Activated CD8-positive, alpha-beta memory T cell treated with anti-CD3 and anti-CD28 coated beads for 48 hours (primary cell): ENCODE measurements around the gene CPNE6.

ENCODE experiments used
- DNase-seq, 3 experiments: peaks; one replicate each; pipeline ENCODE4 v3.0.0-alpha.2; 2020; ENCODE audit warnings: low read depth in 2 of 3, low spot score in 2 of 3

The CPNE6 gene

DNA sequence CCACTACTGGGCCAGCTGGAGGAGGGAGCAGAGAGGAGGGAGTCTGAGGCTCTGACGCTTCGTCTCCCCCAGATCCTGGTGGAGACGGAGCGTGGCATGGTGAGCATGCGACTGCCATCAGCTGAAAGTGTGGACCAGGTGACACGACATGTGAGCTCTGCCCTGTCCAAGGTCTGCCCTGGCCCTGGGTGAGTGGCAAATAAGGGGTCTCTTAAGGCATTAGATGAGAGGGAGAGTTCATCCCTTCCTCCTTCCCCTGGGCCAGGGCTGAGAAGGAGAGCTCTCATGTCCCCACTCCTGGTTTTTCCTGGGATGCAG is 17.1 kb upstream of the CPNE6 start:
- DNase-seq, result no peak

DNA sequence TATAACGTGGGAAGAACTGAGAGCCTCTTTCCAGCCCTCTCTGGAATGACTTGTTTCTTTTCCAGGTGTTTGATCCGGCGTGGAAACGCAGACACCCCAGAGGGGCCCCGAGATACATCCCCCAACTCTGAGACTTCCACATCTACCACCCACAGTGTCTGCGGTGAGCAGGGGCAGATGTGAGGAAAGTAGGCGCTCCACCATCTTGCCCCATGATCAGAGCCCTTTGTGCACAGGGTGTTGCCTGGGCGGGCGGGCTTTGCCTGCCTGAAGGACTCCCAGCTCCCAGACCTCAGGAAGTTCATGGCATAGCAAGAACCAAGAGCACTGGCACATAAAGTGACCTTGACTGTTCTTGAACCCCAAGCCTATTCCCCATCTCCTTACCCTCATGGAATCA is 16.7 kb upstream of the CPNE6 start:
- no peak for DNase-seq

- no peak for DNase-seq
These were observed 15.2 kb upstream of the CPNE6 start for GRCh38 chr14:24055971-24056799.

- DNase-seq, result no peak
These were observed 14.6 kb upstream of the CPNE6 start for GRCh38 chr14:24056800-24057184.

DNA sequence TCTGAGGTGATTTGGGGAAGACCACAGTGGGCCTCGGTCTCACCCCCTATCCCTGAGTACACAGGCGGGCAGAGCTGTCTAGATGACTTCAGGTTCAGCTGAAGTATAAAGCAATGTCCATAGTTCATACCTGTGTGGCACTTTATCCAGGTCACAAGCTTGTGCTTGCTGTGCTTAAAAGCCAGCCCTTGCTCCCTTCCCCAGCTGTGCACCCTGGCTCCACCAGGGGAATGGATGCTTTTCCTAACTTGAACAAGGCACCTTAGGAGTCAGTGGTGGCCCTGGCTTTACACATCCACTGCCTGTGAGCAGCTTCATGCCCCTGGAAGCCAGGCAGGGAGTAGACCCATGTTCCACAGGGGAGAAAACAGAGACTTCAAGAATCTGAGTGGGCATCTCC is 14.1 kb upstream of the CPNE6 start:
- DNase-seq, result no peak

DNA sequence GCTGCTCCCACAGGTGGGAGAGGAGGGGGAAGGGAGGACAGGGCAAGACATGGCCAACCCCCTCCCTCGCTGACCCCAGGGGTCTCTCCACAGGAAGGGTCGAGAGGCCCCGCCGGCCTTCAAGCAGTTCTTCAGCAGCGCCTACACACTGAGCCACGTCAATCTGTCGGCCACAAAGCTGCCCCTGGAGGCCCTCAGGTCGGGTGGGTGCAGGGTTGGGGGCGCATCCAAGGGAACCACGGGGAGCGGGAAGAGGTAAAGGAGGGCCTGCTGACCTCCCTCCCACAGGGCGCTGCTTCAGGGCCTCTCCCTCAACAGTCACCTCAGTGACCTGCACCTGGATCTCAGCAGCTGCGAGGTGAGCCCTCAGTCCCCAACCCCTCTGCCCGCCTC is 13.5 kb upstream of the CPNE6 start:
- DNase-seq, result no peak

DNA sequence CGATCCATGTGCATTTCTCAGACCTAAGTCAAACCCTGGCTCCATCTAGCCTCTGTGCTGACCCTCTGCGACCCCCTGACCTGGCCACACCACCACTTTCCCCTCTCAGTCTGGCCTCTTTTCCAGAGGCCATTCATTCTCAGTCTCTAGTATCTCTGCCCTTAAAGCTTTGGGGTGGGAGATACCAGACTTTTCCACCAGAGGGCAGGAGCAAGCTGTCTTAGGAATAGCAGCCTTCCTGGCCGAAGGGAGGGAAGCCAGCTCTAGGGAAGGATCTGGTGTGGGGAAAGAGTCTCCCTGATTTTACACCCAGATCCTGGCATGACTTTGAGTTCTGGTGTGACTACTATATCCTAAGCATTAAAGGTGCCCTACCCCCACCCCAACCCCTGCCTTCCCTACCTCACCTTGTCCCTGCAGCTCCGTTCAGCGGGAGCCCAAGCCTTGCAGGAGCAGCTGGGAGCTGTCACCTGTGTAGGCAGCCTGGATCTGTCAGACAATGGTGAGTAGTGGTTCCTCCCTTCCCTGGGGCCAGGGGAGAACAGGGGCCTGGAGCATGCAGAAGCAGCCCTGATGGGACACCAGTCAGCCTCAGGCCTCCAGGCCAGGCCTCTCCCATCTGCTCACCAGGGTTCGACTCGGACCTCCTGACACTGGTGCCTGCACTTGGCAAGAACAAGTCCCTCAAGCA is 13.0 kb upstream of the CPNE6 start:
- DNase-seq, result no peak

GRCh38 chr14:24058951-24059475 is 12.3 kb upstream of the CPNE6 start:
- DNase-seq, result no peak

DNA sequence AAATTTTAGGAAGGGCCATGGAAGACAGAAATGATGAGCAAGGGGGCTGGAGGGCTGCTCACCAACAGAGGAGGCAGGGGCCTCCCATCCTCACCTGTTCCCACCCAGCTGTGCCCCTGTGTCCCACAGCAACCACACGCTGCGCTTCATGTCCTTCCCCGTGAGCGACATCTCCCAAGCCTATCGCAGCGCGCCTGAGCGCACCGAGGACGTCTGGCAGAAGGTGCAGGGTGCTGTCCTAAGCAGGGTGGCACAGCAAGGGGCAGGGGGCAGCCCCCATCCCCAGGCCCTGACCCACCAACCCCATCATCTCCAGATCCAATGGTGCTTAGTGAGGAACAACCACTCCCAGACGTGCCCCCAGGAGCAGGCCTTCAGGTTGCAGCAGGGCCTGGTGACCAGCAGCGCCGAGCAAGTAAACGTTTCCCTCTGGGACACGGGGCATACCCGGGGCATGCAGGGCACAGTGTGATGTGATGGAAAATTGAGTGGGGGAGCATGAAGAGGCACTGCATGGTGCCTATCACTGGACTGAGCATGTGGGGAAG is 11.4 kb upstream of the CPNE6 start:
- no peak for DNase-seq

GRCh38 chr14:24060443-24060842 is 10.9 kb upstream of the CPNE6 start:
- DNase-seq, result no peak

GRCh38 chr14:24060984-24061913 is 10.1 kb upstream of the CPNE6 start:
- DNase-seq, result no peak

GRCh38 chr14:24062216-24062980 is 9.0 kb upstream of the CPNE6 start:
- DNase-seq, result no peak

DNA sequence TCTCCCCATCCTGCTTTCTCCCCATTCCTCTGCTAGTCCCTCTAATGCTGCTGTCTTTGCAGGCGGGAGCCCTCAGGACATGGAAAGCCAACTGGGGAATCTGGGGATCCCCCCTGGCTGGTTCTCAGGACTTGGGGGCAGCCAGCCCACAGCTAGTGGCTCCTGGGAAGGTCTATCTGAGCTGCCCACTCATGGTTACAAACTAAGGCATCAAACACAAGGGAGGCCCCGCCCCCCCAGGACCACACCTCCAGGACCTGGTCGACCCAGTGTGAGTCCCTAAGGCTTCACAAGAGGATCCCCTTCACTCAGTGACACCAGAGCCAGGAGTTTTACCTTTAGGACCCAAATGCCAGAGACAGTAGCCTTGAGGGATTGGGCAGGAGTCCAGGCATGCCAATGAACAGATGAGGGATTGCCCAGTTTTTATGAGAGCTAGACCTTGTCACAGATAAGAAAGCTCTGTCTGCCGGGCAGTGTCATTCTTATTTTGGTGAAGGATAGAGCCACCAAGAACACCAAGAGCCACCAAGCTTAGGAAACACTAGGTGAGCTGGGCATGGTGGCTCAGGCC is 8.0 kb upstream of the CPNE6 start:
- DNase-seq, result no peak

GRCh38 chr14:24064091-24064795 is 7.1 kb upstream of the CPNE6 start:
- DNase-seq, result no peak

GRCh38 chr14:24064856-24065255 is 6.5 kb upstream of the CPNE6 start:
- DNase-seq, result no peak

- DNase-seq, result no peak
These were observed 6.0 kb upstream of the CPNE6 start for GRCh38 chr14:24065408-24065807.

- DNase-seq, result no peak
These were observed 4.7 kb upstream of the CPNE6 start for GRCh38 chr14:24066496-24067132.

GRCh38 chr14:24067133-24068082 is 4.0 kb upstream of the CPNE6 start:
- DNase-seq, result no peak
